SJSA1 (cell line): ENCODE data around the gene ACE. TPM values are rescaled to one million over a fixed set of nuclear protein-coding genes. Genes with fewer than 3 reads are reported as not detected.
"Not testable (repeated sequence)": the region's sequence is repeated elsewhere in the genome, so short reads cannot be mapped to it uniquely, and the experiment has no call there.

ENCODE experiments used
- DNase-seq, 2 experiments: peaks; one replicate each; pipeline ENCODE4 v3.0.0-alpha.2; 2015 to 2020; ENCODE audit warnings: low spot score in 2 of 2, low read depth in 1 of 2
- H3K27ac ChIP-seq: fragments of 250-450 bp; sonication (Bioruptor Pico); 2 replicates; pipeline ENCODE4 v1.5.1; 2020; ENCODE audit warnings: mild to moderate bottlenecking, moderate library complexity
- H3K27me3 ChIP-seq: fragments of 250-450 bp; sonication (Bioruptor Pico); replicated peaks from 2 replicates; pipeline ENCODE4 v1.5.1; 2020; ENCODE audit warnings: mild to moderate bottlenecking, moderate library complexity
- H3K36me3 ChIP-seq: fragments of 250-450 bp; sonication (Bioruptor Pico); 2 replicates; pipeline ENCODE4 v1.5.1; 2020; ENCODE audit warnings: mild to moderate bottlenecking
- H3K4me1 ChIP-seq: fragments of 250-450 bp; sonication (Bioruptor Pico); replicated peaks from 2 replicates; pipeline ENCODE4 v1.6.1; 2021; ENCODE audit warnings: mild to moderate bottlenecking
- H3K4me3 ChIP-seq: fragments of 250-450 bp; sonication (Bioruptor Pico); 2 replicates; pipeline ENCODE4 v1.5.1; 2020; ENCODE audit warnings: mild to moderate bottlenecking
- H3K9me3 ChIP-seq: fragments of 250-450 bp; sonication (Bioruptor Pico); replicated peaks from 2 replicates; pipeline ENCODE4 v1.5.1; 2020; ENCODE audit warnings: mild to moderate bottlenecking
- total RNA-seq: library from RNA; depleted of rRNA; stranded (reverse); fragments of >200 nt; shearing (Covaris generic); gene quantifications from 2 replicates; pipeline ENCODE4 v1.2.3, GENCODE V29; 2014

The ACE gene
- total RNA-seq, 1 experiment from 2014 or later: 0.13 TPM

DNA sequence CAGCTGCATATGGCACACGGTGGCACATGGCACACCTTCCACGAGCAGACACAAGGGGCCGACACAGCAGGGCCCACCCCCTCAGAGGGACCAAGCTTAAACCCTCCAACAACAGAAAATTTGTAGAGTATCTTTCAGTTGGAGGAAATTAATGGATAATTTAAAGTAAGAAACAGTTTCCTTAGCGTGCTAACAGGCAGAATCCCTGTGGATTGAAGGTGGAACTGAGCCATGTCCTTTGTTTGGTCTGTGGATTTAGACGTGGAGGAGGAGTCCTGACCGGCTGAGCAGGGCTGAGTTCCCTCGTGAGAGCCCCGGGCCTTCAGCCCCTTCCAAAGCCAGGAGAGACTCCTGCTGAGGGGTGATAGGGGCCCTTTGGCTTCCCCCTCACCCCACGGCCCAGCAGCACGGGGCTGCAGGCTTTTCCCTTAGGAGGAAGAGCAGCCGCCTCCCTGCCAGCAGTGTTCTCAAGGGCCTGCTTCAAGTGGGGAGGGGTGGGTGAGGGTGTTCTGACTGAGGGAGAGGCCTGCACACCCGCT, 29.3 kb upstream of the ACE start:
- no peak for DNase-seq
- no peak overlapping the region for H3K4me3 ChIP-seq
- H3K27ac ChIP-seq: no peak overlapping the region
- H3K36me3 ChIP-seq: peaks cover 3% of the 10 kb centered on the region; the same call in 1 of the 2 replicates
- peaks cover 19% of the 10 kb centered on the region for H3K4me1 ChIP-seq
- H3K27me3 ChIP-seq: no peaks in the 10 kb centered on the region
- peaks cover 3% of the 10 kb centered on the region; the same call in 1 of the 2 replicates for H3K9me3 ChIP-seq

DNA sequence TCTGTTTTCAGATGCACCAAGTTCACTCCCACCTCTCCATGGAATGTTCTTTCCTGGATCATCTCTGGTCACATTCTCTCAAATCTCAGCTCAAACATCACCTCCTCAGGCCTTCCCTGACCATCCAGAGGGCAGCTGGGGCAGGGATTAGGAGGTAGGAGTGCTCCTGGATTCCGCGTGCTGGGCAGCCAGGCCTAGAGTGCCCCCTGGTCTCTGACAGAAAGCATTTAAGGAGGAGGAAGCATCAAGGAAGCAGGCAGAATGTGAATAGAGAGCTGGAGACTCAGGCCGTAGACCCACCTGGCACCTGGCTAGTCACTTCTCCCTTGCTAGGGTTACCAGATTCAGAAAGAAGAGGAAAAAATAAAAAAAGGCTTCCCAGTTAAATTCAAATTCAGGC, 28.2 kb upstream of the ACE start:
- DNase-seq: no peak
- H3K9me3 ChIP-seq: peaks cover 3% of the 10 kb centered on the region; the same call in 1 of the 2 replicates
- peaks cover 3% of the 10 kb centered on the region; the same call in 1 of the 2 replicates for H3K36me3 ChIP-seq
- peaks cover 19% of the 10 kb centered on the region for H3K4me1 ChIP-seq
- H3K4me3 ChIP-seq: no peak overlapping the region
- no peaks in the 10 kb centered on the region for H3K27me3 ChIP-seq
- H3K27ac ChIP-seq: no peak overlapping the region

DNA sequence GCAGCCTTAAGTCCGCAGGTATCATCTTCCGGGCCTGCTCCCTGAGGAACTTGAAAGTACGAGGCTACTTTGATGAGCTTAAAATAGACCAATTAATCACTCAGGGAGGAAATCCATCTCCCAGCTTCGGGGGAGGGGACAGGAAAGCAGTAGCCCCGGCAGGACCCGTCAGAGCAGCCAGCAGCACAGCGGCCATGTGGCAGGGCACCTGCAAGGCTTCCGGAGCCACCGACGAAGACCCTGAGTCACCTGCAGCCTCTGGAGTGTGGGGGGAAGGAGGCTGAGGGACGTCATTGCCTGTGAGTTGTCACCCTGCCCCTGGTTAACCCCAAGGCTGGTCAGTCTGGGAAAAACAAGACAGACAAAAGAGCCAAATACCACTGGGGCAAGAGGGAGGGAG, 26.3 kb upstream of the ACE start:
- Histone ChIP-seq H3K9me3 (peaks cover 3% of the 10 kb centered on the region; the same call in 1 of the 2 replicates), H3K36me3 (peaks cover 3% of the 10 kb centered on the region; the same call in 1 of the 2 replicates), H3K4me3 (no peak overlapping the region), H3K27ac (no peak overlapping the region), H3K4me1 (peaks cover 33% of the 10 kb centered on the region), H3K27me3 (no peaks in the 10 kb centered on the region)
- no peak for DNase-seq

DNA sequence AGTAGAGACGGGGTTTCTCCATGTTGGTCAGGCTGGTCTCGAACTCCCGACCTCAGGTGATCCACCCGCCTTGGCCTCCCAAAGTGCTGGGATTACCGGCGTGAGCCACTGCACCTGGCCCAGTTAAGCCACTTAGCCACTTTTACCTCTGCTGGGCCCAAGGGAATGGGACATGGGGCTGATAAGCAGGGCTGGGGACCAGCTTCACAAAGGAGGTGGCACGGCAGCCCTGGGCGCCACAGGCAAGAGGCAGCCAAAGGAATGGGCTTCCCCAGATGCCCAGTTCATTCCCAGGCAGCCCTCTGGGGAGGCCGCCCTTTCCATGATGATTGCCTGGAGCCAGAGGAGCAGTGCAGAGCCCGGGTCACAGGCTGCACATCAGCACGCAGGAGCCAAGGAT, 25.7 kb upstream of the ACE start:
- Histone ChIP-seq H3K4me1 (peaks cover 30% of the 10 kb centered on the region), H3K4me3 (no peak overlapping the region), H3K36me3 (peaks cover 3% of the 10 kb centered on the region; the same call in 1 of the 2 replicates), H3K27me3 (no peaks in the 10 kb centered on the region), H3K9me3 (no peaks in the 10 kb centered on the region; the same call in 1 of the 2 replicates), H3K27ac (no peak overlapping the region)
- DNase-seq: no peak

DNA sequence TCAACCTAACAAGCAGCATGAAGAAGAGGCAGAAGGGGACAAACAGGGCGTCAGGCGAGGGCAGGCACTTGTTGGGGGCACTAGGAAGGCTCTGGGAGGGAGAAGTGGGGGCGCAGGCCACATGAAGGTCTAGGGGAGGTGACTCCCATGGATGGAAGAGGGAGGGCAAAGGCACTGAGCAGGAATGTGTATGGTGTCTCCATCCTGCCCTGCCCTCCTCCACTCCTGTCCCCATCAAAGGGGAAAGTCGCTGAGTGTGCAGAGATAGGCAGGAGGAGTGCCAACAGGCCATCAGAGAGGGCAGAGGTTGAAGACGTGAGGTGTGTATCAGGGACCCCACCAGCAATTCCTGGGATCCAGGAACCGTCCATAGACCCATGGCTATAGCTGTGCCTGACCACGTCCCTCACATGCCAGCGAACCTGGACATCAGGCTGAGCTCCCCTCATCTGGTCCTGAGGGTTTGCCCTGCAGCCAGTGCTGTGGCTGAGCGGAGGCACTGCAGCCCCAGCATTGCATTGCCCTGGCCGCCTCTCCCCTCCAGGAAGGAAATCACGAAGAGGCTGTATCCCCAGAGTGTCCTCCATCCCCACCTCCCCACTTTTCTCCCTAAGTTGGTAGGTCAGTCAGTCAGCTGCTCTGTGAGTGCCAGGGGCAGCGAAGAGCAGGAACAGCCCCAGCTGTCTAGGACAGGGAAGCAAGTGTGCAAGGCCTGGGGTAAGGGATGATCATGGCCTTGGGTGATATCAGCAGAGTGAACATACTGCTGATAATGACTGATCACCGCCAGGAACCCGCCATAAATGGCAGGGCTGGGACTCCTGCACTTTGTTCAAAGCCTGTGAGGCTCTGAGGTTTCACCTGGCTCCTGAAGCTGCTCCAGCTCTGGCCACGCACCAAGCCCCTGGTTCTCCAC, 24.6 kb upstream of the ACE start:
- Histone ChIP-seq H3K36me3 (no peaks in the 10 kb centered on the region; the same call in 1 of the 2 replicates), H3K27me3 (no peaks in the 10 kb centered on the region), H3K4me1 (peaks cover 18% of the 10 kb centered on the region), H3K27ac (no peak overlapping the region), H3K9me3 (no peaks in the 10 kb centered on the region), H3K4me3 (no peak overlapping the region)
- DNase-seq: no peak

DNA sequence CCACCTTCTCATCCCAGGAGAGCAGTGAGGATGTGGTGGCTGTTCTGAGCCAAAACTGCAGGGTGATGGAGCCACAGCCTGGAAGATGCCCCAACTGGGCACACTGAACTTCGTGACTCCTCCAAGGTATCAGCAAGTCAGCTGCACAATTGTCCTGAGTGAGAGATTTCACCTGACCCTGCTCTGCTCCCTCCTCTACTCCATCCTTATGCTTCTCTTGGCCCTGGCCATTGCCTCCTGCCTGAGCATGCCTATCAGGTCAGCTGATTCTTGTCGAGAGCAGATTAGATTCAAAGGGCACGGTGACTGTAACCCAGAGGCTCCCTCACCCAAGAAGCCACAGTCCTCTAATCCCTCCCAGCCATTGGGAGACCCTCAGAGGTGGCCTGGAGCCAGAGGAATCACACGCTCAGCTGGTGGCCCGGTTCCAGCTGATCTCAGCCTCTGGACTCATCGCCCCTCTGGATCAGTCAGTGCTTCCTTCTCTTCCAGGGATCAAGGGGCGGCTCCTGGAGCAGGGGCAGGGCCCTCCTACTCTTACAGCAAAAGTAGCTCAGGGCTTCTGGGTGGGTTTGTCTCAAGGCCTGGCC, 23.8 kb upstream of the ACE start:
- Histone ChIP-seq H3K9me3 (no peaks in the 10 kb centered on the region), H3K27me3 (no peaks in the 10 kb centered on the region), H3K36me3 (no peaks in the 10 kb centered on the region; the same call in 1 of the 2 replicates), H3K4me1 (peaks cover 17% of the 10 kb centered on the region), H3K4me3 (no peak overlapping the region), H3K27ac (no peak overlapping the region)
- no peak for DNase-seq

DNA sequence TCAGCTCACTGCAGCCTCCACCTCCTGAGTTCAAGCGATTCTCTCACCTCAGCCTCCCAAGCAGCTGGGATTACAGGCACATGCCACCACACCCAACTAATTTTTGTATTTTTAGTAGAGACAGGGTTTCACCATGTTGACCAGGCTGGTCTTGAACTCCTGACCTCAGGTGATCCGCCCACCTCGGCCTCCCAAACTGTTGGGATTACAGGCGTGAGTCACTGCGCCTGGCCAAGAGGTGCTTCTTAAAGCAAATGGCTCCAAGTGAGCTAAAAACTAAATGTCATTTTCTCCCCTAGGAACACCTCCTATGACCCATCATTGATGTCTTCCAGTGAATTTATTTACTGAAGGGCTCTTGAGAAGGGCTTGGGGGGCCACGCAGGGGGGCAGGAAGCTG, 22.5 kb upstream of the ACE start:
- H3K9me3 ChIP-seq, H3K27ac ChIP-seq, H3K36me3 ChIP-seq, H3K4me3 ChIP-seq, H3K27me3 ChIP-seq, DNase-seq: not testable (repeated sequence)
- H3K4me1 ChIP-seq: peaks cover 17% of the 10 kb centered on the region

DNA sequence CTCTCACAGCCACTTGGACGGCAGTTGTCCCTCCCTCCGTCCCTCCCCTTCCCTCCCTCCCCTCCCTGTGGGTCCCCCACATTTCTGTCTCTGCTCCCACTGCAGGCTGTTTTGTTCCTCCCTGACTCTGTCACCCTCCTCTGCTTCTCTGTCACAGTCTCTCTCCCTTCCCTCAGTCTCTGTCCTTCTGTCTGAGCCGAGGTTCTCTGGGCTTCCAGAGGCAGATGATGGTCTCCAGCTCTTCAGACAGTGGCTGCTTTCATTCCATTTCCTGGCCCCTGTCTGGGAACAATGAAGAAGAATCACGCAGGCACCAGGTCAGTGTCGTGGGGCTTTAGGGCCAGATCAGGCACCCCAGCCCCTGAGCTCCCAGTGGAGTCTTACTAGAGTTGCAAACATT, 21.9 kb upstream of the ACE start:
- Histone ChIP-seq H3K4me3 (no peak overlapping the region), H3K27me3 (no peaks in the 10 kb centered on the region), H3K4me1 (peaks cover 18% of the 10 kb centered on the region), H3K9me3 (no peaks in the 10 kb centered on the region), H3K36me3 (no peaks in the 10 kb centered on the region; the same call in 1 of the 2 replicates), H3K27ac (no peak overlapping the region)
- no peak for DNase-seq

DNA sequence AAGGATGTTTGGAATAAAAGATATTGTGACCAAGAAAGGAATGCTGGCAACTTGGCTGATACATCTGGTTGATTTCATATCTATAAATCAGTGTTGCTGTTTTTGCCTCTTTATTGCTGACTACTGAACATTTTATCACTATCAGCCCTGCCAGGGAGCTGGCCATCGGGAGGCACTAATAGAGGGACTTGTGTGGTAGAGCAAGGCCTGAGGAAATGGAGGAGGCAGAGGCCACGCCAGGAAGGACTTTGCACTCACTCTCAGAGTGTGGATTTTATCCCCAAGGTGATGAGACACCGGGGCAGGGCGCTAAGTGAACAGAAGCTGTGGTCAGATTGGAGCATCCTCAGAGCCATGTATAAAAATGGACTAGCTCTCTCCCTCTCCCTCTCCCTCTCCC, 21.4 kb upstream of the ACE start:
- H3K27ac ChIP-seq: no peak overlapping the region
- no peaks in the 10 kb centered on the region for H3K9me3 ChIP-seq
- H3K27me3 ChIP-seq: no peaks in the 10 kb centered on the region
- no peak for DNase-seq
- peaks cover 23% of the 10 kb centered on the region for H3K4me1 ChIP-seq
- H3K36me3 ChIP-seq: no peaks in the 10 kb centered on the region; the same call in 1 of the 2 replicates
- H3K4me3 ChIP-seq: no peak overlapping the region

DNA sequence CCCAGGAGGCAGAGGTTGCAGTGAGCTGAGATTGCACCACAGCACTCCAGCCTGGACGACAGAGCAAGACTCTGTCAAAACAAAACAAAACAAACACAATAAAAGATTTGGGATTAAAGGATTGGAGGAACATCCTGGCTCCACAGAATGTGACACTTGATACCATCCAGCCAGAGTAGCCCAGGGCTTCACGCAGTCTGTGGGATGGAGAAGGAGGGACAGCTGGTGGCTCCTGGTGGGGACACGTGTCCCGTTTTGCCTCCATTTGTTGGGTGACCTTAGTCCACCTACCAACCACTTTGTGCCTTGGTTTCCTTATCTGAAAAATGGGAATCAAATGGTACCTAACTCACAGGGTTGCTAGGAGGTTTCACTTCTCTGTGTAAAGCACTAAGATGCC, 18.4 kb upstream of the ACE start:
- DNase-seq: no peak
- H3K4me1 ChIP-seq: peaks cover 42% of the 10 kb centered on the region
- no peak overlapping the region for H3K27ac ChIP-seq
- H3K27me3 ChIP-seq: no peaks in the 10 kb centered on the region
- no peak overlapping the region for H3K4me3 ChIP-seq
- no peaks in the 10 kb centered on the region; the same call in 1 of the 2 replicates for H3K36me3 ChIP-seq
- no peaks in the 10 kb centered on the region for H3K9me3 ChIP-seq

DNA sequence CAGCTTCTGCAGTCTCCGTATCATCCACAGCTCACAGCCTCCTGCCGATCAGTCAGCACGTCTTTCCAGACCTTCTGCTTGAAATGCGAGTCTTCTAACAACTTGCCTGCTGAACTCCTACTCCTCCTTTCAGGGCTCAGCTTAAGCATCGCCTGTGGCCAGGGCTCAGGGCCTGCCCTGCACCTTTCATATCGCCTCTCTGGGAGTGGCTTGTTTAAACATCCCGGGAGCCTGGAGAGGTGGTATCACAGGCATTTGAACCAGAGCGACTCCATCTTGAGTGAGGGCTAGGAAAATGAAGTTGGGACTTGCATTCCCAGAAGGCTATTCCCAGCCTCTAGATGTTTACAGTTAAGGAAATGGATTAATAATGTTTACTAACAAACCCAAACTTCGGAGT, 16.8 kb upstream of the ACE start:
- H3K27ac ChIP-seq: no peak overlapping the region
- H3K9me3 ChIP-seq: no peaks in the 10 kb centered on the region
- H3K27me3 ChIP-seq: no peaks in the 10 kb centered on the region; the same call in 1 of the 2 replicates
- no peak for DNase-seq
- H3K36me3 ChIP-seq: no peaks in the 10 kb centered on the region
- H3K4me3 ChIP-seq: no peak overlapping the region
- H3K4me1 ChIP-seq: peaks cover 31% of the 10 kb centered on the region

DNA sequence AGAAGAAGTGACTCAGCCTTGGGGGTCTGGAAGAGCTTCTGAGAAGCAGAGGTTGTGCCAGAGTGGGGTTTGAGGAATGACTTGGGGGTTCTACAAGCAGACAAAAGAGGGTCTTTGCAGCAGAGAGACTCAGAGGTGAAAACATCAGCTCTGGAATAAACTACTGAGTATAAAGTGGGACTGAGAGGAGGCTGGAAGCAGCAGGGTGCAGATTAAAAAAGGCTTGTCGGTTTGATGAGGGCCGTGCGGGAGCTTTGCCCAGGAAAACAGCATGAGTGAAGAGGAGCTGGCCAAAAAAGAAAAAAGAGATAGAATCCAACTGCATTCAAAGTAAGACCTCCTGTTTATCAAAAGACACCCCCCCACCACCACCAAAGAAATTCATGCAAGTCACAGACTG, 13.1 kb upstream of the ACE start:
- Histone ChIP-seq H3K4me3 (no peak overlapping the region), H3K27me3 (no peaks in the 10 kb centered on the region; the same call in 1 of the 2 replicates), H3K36me3 (no peaks in the 10 kb centered on the region), H3K9me3 (no peaks in the 10 kb centered on the region), H3K4me1 (peaks cover 25% of the 10 kb centered on the region), H3K27ac (no peak overlapping the region)
- DNase-seq: no peak

DNA sequence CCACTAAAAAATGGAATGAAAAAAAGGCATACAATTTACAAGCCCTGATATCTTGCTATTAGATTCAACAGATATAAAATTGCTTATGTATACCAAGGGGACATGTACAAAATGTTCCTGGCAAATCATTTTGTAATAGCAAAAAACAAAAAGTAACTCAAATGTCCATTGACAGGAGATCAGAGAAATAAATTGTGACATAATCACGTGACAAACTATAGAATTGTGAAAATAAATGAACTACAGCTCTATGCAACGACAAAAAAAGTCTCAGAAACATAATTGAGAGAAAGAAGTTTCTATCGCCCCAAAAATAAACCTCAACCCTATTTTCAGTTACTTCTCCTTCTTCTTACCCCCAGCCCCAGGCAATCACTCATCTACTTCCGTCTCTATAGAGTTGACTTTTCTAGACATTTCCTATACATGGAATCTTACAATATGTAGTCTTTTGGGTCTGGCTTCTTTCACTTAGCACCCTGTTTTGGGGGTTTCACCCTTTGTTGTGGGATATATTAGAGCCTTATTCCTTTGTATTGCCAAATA, 12.1 kb upstream of the ACE start:
- no peak for DNase-seq
- Histone ChIP-seq H3K27me3 (no peaks in the 10 kb centered on the region; the same call in 1 of the 2 replicates), H3K9me3 (no peaks in the 10 kb centered on the region), H3K4me1 (peaks cover 25% of the 10 kb centered on the region), H3K4me3 (no peak overlapping the region), H3K36me3 (no peaks in the 10 kb centered on the region), H3K27ac (no peak overlapping the region)

DNA sequence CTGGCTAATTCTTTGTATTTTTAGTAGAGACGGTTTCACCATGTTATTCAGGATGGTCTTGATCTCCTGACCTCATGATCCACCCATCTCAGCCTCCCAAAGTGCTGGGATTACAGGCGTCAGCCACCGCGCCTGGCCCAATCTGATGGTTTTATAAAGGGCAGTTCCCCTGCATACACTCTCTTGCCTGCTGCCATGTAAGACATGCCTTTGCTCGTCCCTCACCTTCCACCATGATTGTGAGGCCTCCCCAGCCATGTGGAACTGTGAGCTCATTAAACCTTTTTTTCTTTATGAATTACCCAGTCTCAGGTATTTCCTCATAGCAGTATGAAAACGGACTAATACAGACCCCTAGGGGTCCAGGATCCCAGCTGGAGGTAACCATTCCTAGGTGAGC, 8.8 kb upstream of the ACE start:
- H3K27ac ChIP-seq, H3K36me3 ChIP-seq, DNase-seq: not testable (repeated sequence)

More for the DNA sequence above, 8.8 kb upstream of the ACE start:
- H3K27me3 ChIP-seq, H3K9me3 ChIP-seq, H3K4me1 ChIP-seq, H3K4me3 ChIP-seq: not testable (repeated sequence)
